Upper lobe of left lung (tissue), 6 donors: Measurements from ENCODE around the gene UNC5C. TPM values are rescaled to one million over a fixed set of nuclear protein-coding genes. Genes with fewer than 3 reads are reported as not detected.
A peak's percentile ranks its signal among the peaks of the same experiment; 100 is the strongest.

Experiments used
- ATAC-seq, 2 donors: fragments of 200-7000 bp; cut with Tn5 transposase; one replicate each; pipeline ENCODE4 v1.9.1; 2022; ENCODE audit warnings: mild to moderate bottlenecking in 2 of 2, moderate library complexity in 2 of 2; ENCODE audit not compliant: low FRiP score in 2 of 2
- DNase-seq, 2 donors: peaks; one replicate each; pipeline ENCODE4 v3.0.0-alpha.2; 2019 to 2020
- H3K27ac ChIP-seq, 4 donors: fragments of 200-600 bp; sonication (generic); one replicate each; pipeline ENCODE4 v1.5.1; 2016 to 2019
- H3K27me3 ChIP-seq, 4 donors: fragments of 200-600 bp; sonication (generic); one replicate each; pipeline ENCODE4 v1.5.1; 2017 to 2019
- H3K36me3 ChIP-seq, 4 donors: fragments of 200-600 bp; sonication (generic); one replicate each; pipeline ENCODE4 v1.5.1; 2016 to 2019
- H3K4me1 ChIP-seq, 4 donors: fragments of 200-600 bp; sonication (generic); one replicate each; pipeline ENCODE4 v1.5.1; 2018 to 2019
- H3K4me3 ChIP-seq, 4 donors: fragments of 200-600 bp; sonication (generic); one replicate each; pipeline ENCODE4 v1.5.1; 2017 to 2019; ENCODE audit warnings: mild to moderate bottlenecking in 2 of 4, moderate library complexity in 1 of 4
- H3K9me3 ChIP-seq, 4 donors: fragments of 200-600 bp; sonication (generic); one replicate each; pipeline ENCODE4 v1.5.1; 2018 to 2019
- EP300 ChIP-seq, 4 donors: sonication (generic); formaldehyde crosslinking; IDR thresholded peaks; one replicate each; pipeline ENCODE4 v1.5.1; 2017; ENCODE audit warnings: antibody characterized with exemption in 4 of 4, control low read depth in 2 of 4
- POLR2A ChIP-seq, 4 donors: fragments of 450-650 bp; IDR thresholded peaks; one replicate each; pipeline ENCODE4 v1.5.1; 2016 to 2017; ENCODE audit warnings: antibody characterized with exemption in 4 of 4, mild to moderate bottlenecking in 2 of 4
- POLR2AphosphoS5 ChIP-seq, 2 donors: sonication (generic); formaldehyde crosslinking; IDR thresholded peaks; one replicate each; pipeline ENCODE4 v1.5.1; 2017; ENCODE audit warnings: antibody characterized with exemption in 2 of 2
- WGBS, 2 donors: methylation state at CpG; one replicate each; pipeline ENCODE4 v1.1.5; 2017 to 2018; 5-methylcytosine and 5-hydroxymethylcytosine counted together
- total RNA-seq, 6 donors: library from RNA; depleted of rRNA in 4 of 6; stranded (reverse); fragments of >200 nt in 4 of 6; gene quantifications; one replicate each; pipeline versions ENCODE4 v1.1.0 to v1.2.1, GENCODE V29; 2016 to 2021
- TF ChIP-seq, protein P1 (sequence below), 6 experiments: fragments of 450-650 bp in 4 of 6; fragments of 200-600 bp in 2 of 6; sonication (generic) in 2 of 6; IDR thresholded peaks; one replicate each; pipeline ENCODE4 v1.5.1; 2016 to 2019; ENCODE audit warnings: antibody characterized with exemption in 6 of 6
- donor health status: DM: no; HTN: no; CAD: no; lungs with moderate emphysema.
- donor health status: DM: no; HTN: yes; CAD: no; lungs with severe emphysema.

Gene UNC5C
- total RNA-seq, 6 donors from 2014 or later, result 1.8 to 14.7 (median 3.2) TPM

DNA sequence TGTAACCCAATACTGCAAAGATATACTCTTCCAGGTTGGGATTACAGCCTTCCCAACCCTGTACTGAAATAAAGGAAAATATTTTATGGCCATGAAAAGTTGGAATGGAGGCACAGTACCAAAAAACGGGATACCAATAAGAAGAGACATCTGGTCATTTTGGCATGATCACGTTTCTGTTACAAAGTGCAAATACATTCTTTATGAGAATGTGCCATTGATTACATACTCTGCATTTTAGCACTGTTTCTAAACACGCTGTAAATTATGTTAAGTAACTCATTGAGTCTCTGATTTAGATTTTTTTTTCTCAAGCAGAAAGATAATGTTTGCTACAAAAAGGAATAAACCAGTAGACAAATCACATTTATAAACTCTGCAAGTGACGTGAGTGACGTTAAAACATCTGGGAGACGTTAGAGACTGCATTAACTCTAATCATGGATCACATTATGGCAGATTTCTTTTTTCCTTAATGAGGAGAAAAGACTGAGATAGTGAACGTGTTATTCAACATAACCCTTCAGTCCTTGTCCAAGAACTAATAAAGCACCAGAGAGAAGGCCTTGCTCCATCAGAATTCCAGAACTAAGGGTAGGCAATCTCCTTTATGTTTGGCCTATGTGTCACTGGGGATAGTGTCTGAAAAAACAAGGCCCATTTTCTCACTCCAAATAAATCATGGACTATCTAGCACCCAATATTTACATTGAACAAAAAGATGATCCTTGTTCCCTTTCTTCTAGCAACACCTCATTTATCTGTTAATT, 31.0 kb downstream of the UNC5C start:
- Histone ChIP-seq H3K9me3 (no peaks in the 10 kb centered on the region), H3K27me3 (no peaks in the 10 kb centered on the region), H3K27ac (no peak overlapping the region), H3K4me1 (no peaks in the 10 kb centered on the region), H3K36me3 (no peaks in the 10 kb centered on the region), H3K4me3 (no peak overlapping the region)
- TF ChIP-seq EP300 (IDR thresholded peaks at IDR 0.05), result no peak
- TF ChIP-seq, protein P1, sequence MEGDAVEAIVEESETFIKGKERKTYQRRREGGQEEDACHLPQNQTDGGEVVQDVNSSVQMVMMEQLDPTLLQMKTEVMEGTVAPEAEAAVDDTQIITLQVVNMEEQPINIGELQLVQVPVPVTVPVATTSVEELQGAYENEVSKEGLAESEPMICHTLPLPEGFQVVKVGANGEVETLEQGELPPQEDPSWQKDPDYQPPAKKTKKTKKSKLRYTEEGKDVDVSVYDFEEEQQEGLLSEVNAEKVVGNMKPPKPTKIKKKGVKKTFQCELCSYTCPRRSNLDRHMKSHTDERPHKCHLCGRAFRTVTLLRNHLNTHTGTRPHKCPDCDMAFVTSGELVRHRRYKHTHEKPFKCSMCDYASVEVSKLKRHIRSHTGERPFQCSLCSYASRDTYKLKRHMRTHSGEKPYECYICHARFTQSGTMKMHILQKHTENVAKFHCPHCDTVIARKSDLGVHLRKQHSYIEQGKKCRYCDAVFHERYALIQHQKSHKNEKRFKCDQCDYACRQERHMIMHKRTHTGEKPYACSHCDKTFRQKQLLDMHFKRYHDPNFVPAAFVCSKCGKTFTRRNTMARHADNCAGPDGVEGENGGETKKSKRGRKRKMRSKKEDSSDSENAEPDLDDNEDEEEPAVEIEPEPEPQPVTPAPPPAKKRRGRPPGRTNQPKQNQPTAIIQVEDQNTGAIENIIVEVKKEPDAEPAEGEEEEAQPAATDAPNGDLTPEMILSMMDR (IDR thresholded peaks at IDR 0.05), result no peak
- TF ChIP-seq POLR2AphosphoS5 (IDR thresholded peaks at IDR 0.05), result no peak
- no peak for TF ChIP-seq POLR2A (IDR thresholded peaks at IDR 0.05)
- ATAC-seq, result no peak
- DNase-seq, result no peak
- 68 to 70% methylated on average over 7 of the region's 7 CpGs for WGBS, 2 donors

DNA sequence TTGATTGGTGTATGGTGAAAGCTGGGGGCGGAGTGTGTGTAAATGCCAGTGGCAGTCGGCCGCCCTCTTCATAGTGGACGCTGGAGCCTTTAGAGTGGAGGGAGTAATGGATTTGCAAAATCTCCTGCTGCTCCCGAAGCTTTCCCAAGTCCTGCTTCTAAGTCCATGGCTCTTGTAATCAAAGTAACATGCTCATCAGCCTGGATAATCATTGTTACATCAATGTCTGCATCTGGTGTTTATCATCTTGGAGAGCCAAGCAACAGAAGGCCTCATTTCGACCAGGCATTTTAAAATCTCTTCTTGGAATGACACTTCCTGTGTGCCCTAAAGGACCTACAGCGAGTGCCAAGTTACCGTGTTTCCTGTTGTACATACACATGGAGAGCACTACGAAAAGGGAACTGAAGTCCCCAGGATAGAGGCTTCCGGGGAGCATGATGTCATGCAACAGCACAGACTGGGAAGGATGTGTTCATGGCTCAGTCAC, 32.2 kb downstream of the UNC5C start:
- no peak for DNase-seq
- no peaks in the 10 kb centered on the region for H3K4me1 ChIP-seq
- WGBS, 2 donors, result 63 to 68% methylated on average over 10 of the region's 10 CpGs

DNA sequence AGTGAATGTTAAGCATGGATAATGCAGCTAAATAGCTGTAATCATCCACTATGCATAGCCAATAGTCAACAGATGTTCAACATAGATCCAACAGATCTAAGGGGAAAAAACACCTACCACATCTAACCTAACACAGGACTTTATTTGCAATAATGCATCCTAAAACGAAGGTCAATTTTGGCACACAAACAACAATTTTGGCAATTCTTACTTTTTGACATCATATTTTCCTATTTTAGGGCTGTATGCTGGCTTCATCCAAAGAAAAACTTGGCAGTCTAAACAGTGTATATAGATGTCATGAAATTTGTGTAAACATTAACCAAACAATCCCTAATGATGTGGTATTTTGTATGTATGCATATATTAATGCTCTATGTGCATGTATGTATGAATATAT, 33.2 kb downstream of the UNC5C start:
- Histone ChIP-seq H3K27me3 (no peaks in the 10 kb centered on the region), H3K27ac (no peak overlapping the region), H3K4me3 (no peak overlapping the region), H3K4me1 (no peaks in the 10 kb centered on the region), H3K9me3 (no peaks in the 10 kb centered on the region), H3K36me3 (no peaks in the 10 kb centered on the region)
- DNase-seq (no peak), ATAC-seq (no peak)
- TF ChIP-seq, protein P1 (IDR thresholded peaks at IDR 0.05), result no peak
- no peak for TF ChIP-seq POLR2AphosphoS5 (IDR thresholded peaks at IDR 0.05)
- no peak for TF ChIP-seq POLR2A (IDR thresholded peaks at IDR 0.05)
- no peak for TF ChIP-seq EP300 (IDR thresholded peaks at IDR 0.05)
- 41 to 70% methylated on average over 1 of the region's 1 CpG for WGBS, 2 donors

More for the DNA sequence above, 32.2 kb downstream of the UNC5C start:
- no peak for ATAC-seq
- TF ChIP-seq, protein P1 (IDR thresholded peaks at IDR 0.05), result no peak
- TF ChIP-seq POLR2AphosphoS5 (IDR thresholded peaks at IDR 0.05) (no peak), EP300 (IDR thresholded peaks at IDR 0.05) (no peak), POLR2A (IDR thresholded peaks at IDR 0.05) (no peak)
- no peak overlapping the region for H3K4me3 ChIP-seq
- no peaks in the 10 kb centered on the region for H3K27me3 ChIP-seq
- peak overlapping the region in 2 of 4 donors; percentile 2 to 37 for H3K27ac ChIP-seq
- no peaks in the 10 kb centered on the region for H3K36me3 ChIP-seq
- H3K9me3 ChIP-seq, result no peaks in the 10 kb centered on the region

DNA sequence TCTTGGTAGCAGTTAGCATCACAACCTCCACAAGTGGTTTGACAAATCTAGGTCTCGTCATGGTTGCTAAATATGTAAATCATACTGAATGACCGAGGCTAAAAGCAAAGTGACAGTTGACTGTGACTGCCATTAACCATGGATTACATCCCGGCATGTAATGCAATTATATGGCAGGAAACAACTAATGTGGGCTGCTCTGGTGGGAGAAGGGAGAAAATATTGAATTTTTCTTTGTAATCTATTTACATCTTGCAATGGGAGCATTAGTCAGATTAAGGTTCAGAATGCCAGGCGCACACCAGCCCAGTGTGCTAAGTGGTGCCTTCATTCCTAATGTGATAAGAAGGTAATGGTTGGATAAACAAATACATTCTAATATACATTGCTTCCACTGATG, 35.8 kb downstream of the UNC5C start:
- Histone ChIP-seq H3K4me1 (no peaks in the 10 kb centered on the region), H3K27me3 (no peaks in the 10 kb centered on the region), H3K9me3 (no peaks in the 10 kb centered on the region), H3K4me3 (no peak overlapping the region), H3K36me3 (no peaks in the 10 kb centered on the region), H3K27ac (no peak overlapping the region)
- DNase-seq (no peak), ATAC-seq (no peak)
- 82 to 90% methylated on average over 4 of the region's 4 CpGs for WGBS, 2 donors
- TF ChIP-seq EP300 (IDR thresholded peaks at IDR 0.05), result no peak

DNA sequence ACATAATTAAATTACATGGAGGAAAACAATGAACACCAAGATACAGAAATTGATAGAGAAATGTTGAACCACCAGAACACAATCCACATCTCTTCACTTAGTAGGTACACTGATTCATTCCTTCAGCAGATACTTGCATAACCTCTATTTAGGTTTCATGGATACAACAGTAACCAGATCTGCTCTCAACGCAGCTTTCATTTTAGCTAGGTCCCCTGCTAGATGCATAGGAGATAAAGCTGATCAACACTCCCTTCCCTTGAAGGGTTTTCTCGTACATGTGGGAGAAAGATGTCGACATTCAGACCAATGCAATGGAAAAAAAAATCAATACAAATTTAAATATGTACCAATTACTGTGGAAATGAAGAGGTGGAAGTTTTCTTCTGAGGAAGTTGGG, 37.3 kb downstream of the UNC5C start:
- ATAC-seq (no peak), DNase-seq (no peak)
- Histone ChIP-seq H3K9me3 (no peaks in the 10 kb centered on the region), H3K27ac (no peak overlapping the region), H3K4me3 (no peak overlapping the region), H3K36me3 (no peaks in the 10 kb centered on the region), H3K27me3 (no peaks in the 10 kb centered on the region), H3K4me1 (no peaks in the 10 kb centered on the region)
- TF ChIP-seq POLR2AphosphoS5 (IDR thresholded peaks at IDR 0.05), result no peak
- no peak for TF ChIP-seq POLR2A (IDR thresholded peaks at IDR 0.05)
- TF ChIP-seq, protein P1 (IDR thresholded peaks at IDR 0.05), result no peak
- TF ChIP-seq EP300 (IDR thresholded peaks at IDR 0.05), result no peak
- WGBS, 2 donors, result 92 to 94% methylated on average over 3 of the region's 3 CpGs
